Suprapubic skin (tissue), 3 donors: Measurements from ENCODE around the gene NPHP4.

ENCODE experiments used
- CTCF ChIP-seq, 2 donors: fragments of 200-600 bp in 1 of 2; fragments of 450-650 bp in 1 of 2; sonication (generic) in 1 of 2; IDR thresholded peaks; one replicate each; pipeline ENCODE4 v1.5.1; 2016 to 2019; ENCODE audit warnings: antibody characterized with exemption in 2 of 2, mild to moderate bottlenecking in 1 of 2, moderate library complexity in 1 of 2
- POLR2A ChIP-seq, 2 donors: fragments of 450-650 bp; IDR thresholded peaks; one replicate each; pipeline ENCODE4 v1.6.1; 2017; ENCODE audit warnings: antibody characterized with exemption in 2 of 2, mild to moderate bottlenecking in 2 of 2, moderate library complexity in 2 of 2

- no peak for TF ChIP-seq CTCF (IDR thresholded peaks at IDR 0.05)
- TF ChIP-seq POLR2A (IDR thresholded peaks at IDR 0.05), result no peak
These were observed 8.4 kb upstream of the NPHP4 start for GRCh38 chr1:6000444-6001288.
